SK-N-SH (cell line): ENCODE measurements around the gene SLF2. TPM values are rescaled to one million over a fixed set of nuclear protein-coding genes. Genes with fewer than 3 reads are reported as not detected.

Source experiments
- CTCF ChIA-PET: fragments of 300-600, 350-600 bp; formaldehyde crosslinking; extraction: SDS; loops from one replicate; lab custom pipeline; 2021; lab: Yijun Ruan, JAX
- POLR2A ChIA-PET: fragments of 350-600 bp; sonication (Branson Sonifier 250); formaldehyde crosslinking; extraction: SDS; loops from one replicate; lab custom pipeline; 2020; ENCODE audit warnings: antibody characterized with exemption, inconsistent platforms; lab: Yijun Ruan, JAX
- DNase-seq: peaks from one replicate; pipeline ENCODE4 v3.0.0; 2012
- H2AFZ ChIP-seq: fragments of 200-600 bp; sonication (generic); 2 replicates; pipeline ENCODE4 v1.8.1; 2016; ENCODE audit warnings: antibody characterized with exemption, mild to moderate bottlenecking, low read depth
- H3F3A ChIP-seq: fragments of 200-600 bp; sonication (generic); replicated peaks from 2 replicates; pipeline ENCODE3; 2016; ENCODE audit warnings: antibody characterized with exemption, mild to moderate bottlenecking; ENCODE audit not compliant: insufficient read depth
- H3K27ac ChIP-seq, 2 experiments: fragments of 200-500 bp in 1 of 2; fragments of 200-600 bp in 1 of 2; sonication (Bioruptor generic) in 1 of 2; sonication (generic), shearing (Covaris generic) in 1 of 2; 2 replicates each; pipeline versions ENCODE4 v1.5.1 to v1.6.1; 2014 to 2016; ENCODE audit warnings: low read depth in 2 of 2, inconsistent platforms in 1 of 2, low read length in 1 of 2, mild to moderate bottlenecking in 1 of 2, mixed read lengths in 1 of 2
- H3K27me3 ChIP-seq: fragments of 200-600 bp; sonication (generic), shearing (Covaris generic); 2 replicates; pipeline ENCODE4 v1.6.1; 2016; ENCODE audit warnings: mixed run types; ENCODE audit not compliant: insufficient read depth
- H3K36me3 ChIP-seq, 2 experiments: fragments of 200-500 bp in 1 of 2; fragments of 200-600 bp in 1 of 2; sonication (Bioruptor generic) in 1 of 2; sonication (generic) in 1 of 2; replicated peaks in 1 of 2; 2 replicates each; pipeline versions ENCODE3 to v1.5.1; 2014 to 2016; ENCODE audit warnings: low read length in 1 of 2, mild to moderate bottlenecking in 1 of 2; ENCODE audit not compliant: insufficient read depth in 2 of 2, control insufficient read depth in 1 of 2
- H3K4me1 ChIP-seq, 2 experiments: fragments of 200-500 bp in 1 of 2; fragments of 200-600 bp in 1 of 2; sonication (Bioruptor generic) in 1 of 2; sonication (generic), shearing (Covaris generic) in 1 of 2; 2 replicates each; pipeline versions ENCODE4 v1.5.1 to v1.6.1; 2014 to 2016; ENCODE audit warnings: low read depth in 1 of 2, low read length in 1 of 2, mixed run types in 1 of 2; ENCODE audit not compliant: insufficient read depth in 2 of 2, control insufficient read depth in 1 of 2
- H3K4me2 ChIP-seq: fragments of 200-600 bp; sonication (generic), shearing (Covaris generic); 2 replicates; pipeline ENCODE4 v1.6.1; 2017; ENCODE audit warnings: mixed run types
- H3K4me3 ChIP-seq, 2 experiments: fragments of 200-500 bp in 1 of 2; fragments of 200-600 bp in 1 of 2; sonication (Bioruptor generic) in 1 of 2; sonication (generic), shearing (Covaris generic) in 1 of 2; 2 replicates each; pipeline versions ENCODE4 v1.5.1 to v1.8.1; 2014 to 2016; ENCODE audit warnings: low read depth in 2 of 2, inconsistent platforms in 1 of 2, low read length in 1 of 2, mild to moderate bottlenecking in 1 of 2, mixed read lengths in 1 of 2, moderate library complexity in 1 of 2
- H3K79me2 ChIP-seq: fragments of 200-600 bp; sonication (generic); 2 replicates; pipeline ENCODE4 v1.8.1; 2017; ENCODE audit warnings: mild to moderate bottlenecking; ENCODE audit not compliant: insufficient read depth
- H3K9ac ChIP-seq: fragments of 200-600 bp; sonication (generic); 2 replicates; pipeline ENCODE4 v1.6.1; 2017; ENCODE audit warnings: mixed run types
- H3K9me2 ChIP-seq: fragments of 200-600 bp; sonication (generic); 2 replicates; pipeline ENCODE4 v1.6.1; 2017; ENCODE audit warnings: mixed run types
- H3K9me3 ChIP-seq: fragments of 200-600 bp; sonication (generic); 2 replicates; pipeline ENCODE4 v1.6.1; 2017; ENCODE audit warnings: mixed run types, mild to moderate bottlenecking, moderate library complexity
- H4K20me1 ChIP-seq: fragments of 200-600 bp; sonication (generic); 2 replicates; pipeline ENCODE4 v1.6.1; 2017; ENCODE audit warnings: mild to moderate bottlenecking, mixed run types; ENCODE audit not compliant: insufficient read depth
- CHD2 ChIP-seq: fragments of 150-350 bp; IDR thresholded peaks from 2 replicates; pipeline ENCODE4 v1.6.1; 2018; ENCODE audit warnings: low read length; ENCODE audit not compliant: partially characterized antibody
- CTCF ChIP-seq: fragments of 200-600 bp; sonication (generic); IDR thresholded peaks from 2 replicates; pipeline ENCODE4 v1.6.1; 2017; ENCODE audit warnings: antibody characterized with exemption, mild to moderate bottlenecking, moderate library complexity
- ELF1 ChIP-seq: IDR thresholded peaks from 2 replicates; pipeline ENCODE4 v1.4.0; 2012
- FOXJ3 ChIP-seq: sonication (generic); formaldehyde crosslinking; IDR thresholded peaks from 2 replicates; pipeline ENCODE4 v1.5.1; 2020; ENCODE audit warnings: mild to moderate bottlenecking, missing genetic modification reagents
- FOXM1 ChIP-seq: IDR thresholded peaks from 2 replicates; pipeline ENCODE4 v1.4.0; 2012; ENCODE audit warnings: low read depth, mild to moderate bottlenecking
- GATA2 ChIP-seq: sonication (generic); formaldehyde crosslinking; IDR thresholded peaks from 2 replicates; pipeline ENCODE4 v1.5.0; 2020; ENCODE audit warnings: mild to moderate bottlenecking, missing genetic modification reagents
- IRF3 ChIP-seq: fragments of 150-350 bp; IDR thresholded peaks from 2 replicates; pipeline ENCODE4 v1.6.1; 2016; ENCODE audit warnings: mild to moderate bottlenecking, low read depth, low read length
- MXI1 ChIP-seq: IDR thresholded peaks from 2 replicates; pipeline ENCODE4 v1.6.1; 2012; ENCODE audit warnings: mild to moderate bottlenecking, low read depth, low read length, improper control_type of control experiment
- NFIC ChIP-seq: IDR thresholded peaks from 2 replicates; pipeline ENCODE4 v1.4.0; 2012; ENCODE audit warnings: borderline replicate concordance
- NRF1 ChIP-seq: IDR thresholded peaks from 2 replicates; pipeline ENCODE4 v1.6.1; 2012; ENCODE audit warnings: low read depth, mild to moderate bottlenecking, low read length
- POLR2AphosphoS5 ChIP-seq: IDR thresholded peaks from 2 replicates; pipeline ENCODE4 v1.6.1; 2012; ENCODE audit warnings: low read depth, low read length
- RAD21 ChIP-seq: IDR thresholded peaks from 2 replicates; pipeline ENCODE4 v1.6.1; 2012; ENCODE audit warnings: mild to moderate bottlenecking, low read length
- RCOR1 ChIP-seq: fragments of 150-350 bp; IDR thresholded peaks from 2 replicates; pipeline ENCODE4 v1.6.1; 2017; ENCODE audit warnings: antibody characterized with exemption, low read length
- RFX5 ChIP-seq: IDR thresholded peaks from 2 replicates; pipeline ENCODE4 v1.6.1; 2012; ENCODE audit warnings: mild to moderate bottlenecking, improper control_type of control experiment, low read length
- SIN3A ChIP-seq: IDR thresholded peaks from 2 replicates; pipeline ENCODE4 v1.6.1; 2012; ENCODE audit warnings: low read depth, mild to moderate bottlenecking, low read length, moderate library complexity, borderline replicate concordance
- SMC3 ChIP-seq: IDR thresholded peaks from 2 replicates; pipeline ENCODE4 v1.6.1; 2012; ENCODE audit warnings: low read depth, low read length, improper control_type of control experiment
- TCF12 ChIP-seq: IDR thresholded peaks from 2 replicates; pipeline ENCODE4 v1.4.0; 2012
- USF2 ChIP-seq: fragments of 150-350 bp; IDR thresholded peaks from 2 replicates; pipeline ENCODE4 v1.6.1; 2017; ENCODE audit warnings: antibody characterized with exemption, low read length, low read depth, borderline replicate concordance
- YY1 ChIP-seq: IDR thresholded peaks from 2 replicates; pipeline ENCODE4 v1.4.0; 2012; ENCODE audit warnings: low read depth, mild to moderate bottlenecking
- ZBTB33 ChIP-seq: IDR thresholded peaks from 2 replicates; pipeline ENCODE4 v1.4.0; 2012; ENCODE audit warnings: low read depth, borderline replicate concordance
- WGBS: methylation state at CpG from one replicate; pipeline ENCODE4 v1.1.6; 2017; ENCODE audit warnings: low lambda C conversion rate; 5-methylcytosine and 5-hydroxymethylcytosine counted together
- polyA plus RNA-seq, 3 experiments: library from polyadenylated mRNA; depleted of rRNA; stranded (reverse); fragments of >200 nt; gene quantifications; 2 replicates each; pipeline ENCODE4 v1.2.3, GENCODE V29; 2012

SLF2 gene
- polyA plus RNA-seq, 1 of the 3 experiments (the other 2 are of a cell fraction) = 6.3 TPM

- Histone ChIP-seq H2AFZ (no peak overlapping the region), H3F3A (no peaks in the 10 kb centered on the region), H3K79me2 (no peaks in the 10 kb centered on the region), H3K36me3 (peaks cover 3 to 24% of the 10 kb centered on the region in 2 experiments), H3K27me3 (no peaks in the 10 kb centered on the region), H3K9me3 (no peaks in the 10 kb centered on the region), H3K4me3 (no peak overlapping the region), H3K4me2 (no peak overlapping the region), H3K9ac (no peak overlapping the region), H3K4me1 (no peaks in the 10 kb centered on the region), H4K20me1 (no peaks in the 10 kb centered on the region), H3K9me2 (no peaks in the 10 kb centered on the region), H3K27ac (no peak overlapping the region)
- WGBS = 86% methylated on average over 9 of the region's 13 CpGs
- ChIA-PET POLR2A (no interaction called here), CTCF (no interaction called here)
- no peak for TF ChIP-seq NFIC
- no peak for TF ChIP-seq MXI1
- TF ChIP-seq FOXJ3 (CRISPR knock-in tag) = no peak
- no peak for TF ChIP-seq POLR2AphosphoS5
- no peak for TF ChIP-seq SIN3A
- no peak for TF ChIP-seq SMC3
- DNase-seq = no peak
Observed at GRCh38 chr10:100978121-100978900, 65.5 kb downstream of the SLF2 start.

- DNase-seq = no peak
- no CpG with 5 or more reads among the region's 10 CpGs for WGBS
Observed at GRCh38 chr10:100978901-100979195, 66.1 kb downstream of the SLF2 start.

More at GRCh38 chr10:100978901-100979195, 66.1 kb downstream of the SLF2 start:
- Histone ChIP-seq H3K4me1 (no peaks in the 10 kb centered on the region), H3K36me3 (peaks cover 3 to 26% of the 10 kb centered on the region in 2 experiments), H3K27me3 (no peaks in the 10 kb centered on the region), H3K79me2 (no peaks in the 10 kb centered on the region), H4K20me1 (no peaks in the 10 kb centered on the region), H3K9me3 (no peaks in the 10 kb centered on the region), H3F3A (no peaks in the 10 kb centered on the region), H3K27ac (no peak overlapping the region), H2AFZ (no peak overlapping the region), H3K9me2 (no peaks in the 10 kb centered on the region), H3K9ac (no peak overlapping the region), H3K4me3 (no peak overlapping the region), H3K4me2 (no peak overlapping the region)
- CTCF ChIA-PET = no interaction called here
- no peak for TF ChIP-seq MXI1
- no peak for TF ChIP-seq RCOR1
- no peak for TF ChIP-seq ZBTB33
- TF ChIP-seq GATA2 (CRISPR knock-in tag) = no peak
- TF ChIP-seq IRF3 = no peak
- no peak for TF ChIP-seq CTCF
- TF ChIP-seq TCF12 = no peak
- TF ChIP-seq ELF1 = no peak
- TF ChIP-seq RAD21 = no peak
- no peak for TF ChIP-seq YY1
- TF ChIP-seq USF2 = no peak
- TF ChIP-seq FOXM1 = no peak
- TF ChIP-seq CHD2 = no peak
- no peak for TF ChIP-seq NRF1
- no peak for TF ChIP-seq RFX5
- POLR2A ChIA-PET = no interaction called here
